ENCODE data around the gene KIF22.
"Not testable (repeated sequence)": the region's sequence is repeated elsewhere in the genome, so short reads cannot be mapped to it uniquely, and the experiment has no call there.

KIF22 gene

DNA sequence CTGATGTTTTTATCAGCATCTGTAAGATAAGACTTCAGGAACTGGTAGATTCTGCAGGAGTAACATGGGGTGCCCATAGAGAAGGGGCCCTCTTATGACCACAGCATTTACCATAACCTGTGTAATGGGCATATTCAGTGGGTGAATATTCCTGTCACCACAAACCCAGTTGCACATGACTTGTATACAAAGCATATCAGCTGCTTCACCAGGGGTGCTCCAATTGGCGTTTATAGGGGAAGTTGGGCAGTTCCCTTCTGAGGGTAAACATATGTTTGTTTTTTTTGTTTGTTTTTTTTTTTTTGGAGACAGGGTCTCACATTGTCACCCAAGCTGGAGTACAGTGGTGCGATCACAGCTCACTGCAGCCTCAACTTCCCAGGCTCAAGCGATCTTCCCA lies 24.0 kb upstream of the KIF22 start:
- no peak for DNase-seq (ENCODE audit: low read depth in 2 of 2)

GRCh38 chr16:29767062-29767461 lies 23.5 kb upstream of the KIF22 start:
- DNase-seq (ENCODE audit: low read depth in 2 of 2) = no peak

DNA sequence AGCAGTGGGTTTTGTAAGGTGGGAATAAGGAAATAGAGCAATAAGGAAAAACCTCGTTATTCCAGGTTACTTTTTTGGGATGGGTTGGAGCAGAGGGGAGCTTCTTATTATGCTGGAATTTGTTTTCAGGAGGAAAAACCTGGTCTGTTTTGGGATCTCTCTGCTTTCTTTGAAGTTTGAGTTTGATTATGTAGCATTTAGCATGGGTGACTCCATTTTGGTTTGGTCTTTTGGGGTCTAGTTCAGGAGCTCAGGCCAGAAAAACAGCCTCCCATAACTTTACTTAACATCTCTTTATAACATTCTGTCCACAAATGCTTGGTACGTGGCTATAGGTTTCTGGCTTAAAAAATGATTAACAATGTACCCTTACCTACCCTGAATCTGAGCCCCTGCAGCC lies 21.0 kb upstream of the KIF22 start:
- no peak for DNase-seq (ENCODE audit: low read depth in 2 of 2)

DNA sequence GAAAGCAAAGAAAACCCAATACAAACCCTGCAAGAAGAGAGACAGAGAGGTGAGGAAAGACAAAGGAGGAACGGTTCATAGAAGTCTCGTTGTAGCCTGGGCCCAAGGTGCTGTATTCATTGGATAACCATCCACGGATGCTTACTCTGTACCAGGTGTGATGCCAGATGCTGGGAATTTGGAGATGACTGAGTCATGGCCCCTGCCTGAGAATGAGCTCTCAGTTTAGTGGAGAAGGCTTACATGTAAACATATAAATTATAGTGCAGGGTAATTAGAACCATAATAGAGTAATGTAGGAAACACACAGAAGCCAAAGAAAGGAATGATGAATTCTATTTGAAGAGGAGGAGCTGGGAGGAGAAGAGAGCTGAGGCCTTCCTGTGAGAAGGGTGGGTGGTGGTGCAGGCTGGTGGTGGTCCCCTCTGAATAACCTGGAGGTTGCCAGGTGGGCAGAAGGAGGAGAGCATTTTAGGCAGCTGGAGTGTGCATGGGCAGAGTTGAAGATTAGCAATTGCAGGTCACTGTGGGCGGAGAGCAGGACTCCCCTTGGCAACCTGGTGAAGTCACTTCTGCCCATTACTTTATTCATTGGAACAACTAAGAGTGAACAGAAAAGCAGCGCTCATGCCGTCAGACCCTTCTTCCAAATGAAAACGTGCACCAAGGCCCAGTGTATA lies 20.2 kb upstream of the KIF22 start:
- no peak for DNase-seq (ENCODE audit: low read depth in 2 of 2)

- not testable (repeated sequence) for DNase-seq (ENCODE audit: low read depth in 2 of 2)
Measured at GRCh38 chr16:29772330-29772729, 18.2 kb upstream of the KIF22 start.

DNA sequence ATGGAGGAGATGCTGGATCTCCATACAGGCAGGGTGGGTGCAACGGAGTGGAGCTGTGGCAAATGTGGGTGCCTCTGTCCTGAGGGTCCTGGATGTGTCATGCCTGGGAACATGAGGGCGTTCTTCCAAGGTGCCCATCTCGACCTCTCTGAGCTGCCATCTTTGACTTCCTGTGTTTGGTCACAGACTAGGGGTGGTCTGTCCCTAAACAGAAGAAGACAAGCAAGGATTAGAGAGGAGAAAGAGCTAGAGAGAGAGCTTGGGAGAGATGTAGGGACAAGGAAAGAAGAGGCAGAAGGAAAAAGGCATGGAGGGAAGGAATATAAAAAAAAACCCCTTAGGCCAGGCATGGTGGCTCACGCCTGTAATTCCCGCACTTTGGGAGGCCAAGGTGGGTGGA lies 15.8 kb upstream of the KIF22 start:
- DNase-seq (ENCODE audit: low read depth in 2 of 2) = no peak

- no peak for DNase-seq (ENCODE audit: low read depth in 2 of 2)
Measured at GRCh38 chr16:29775742-29776408, 14.7 kb upstream of the KIF22 start.

DNA sequence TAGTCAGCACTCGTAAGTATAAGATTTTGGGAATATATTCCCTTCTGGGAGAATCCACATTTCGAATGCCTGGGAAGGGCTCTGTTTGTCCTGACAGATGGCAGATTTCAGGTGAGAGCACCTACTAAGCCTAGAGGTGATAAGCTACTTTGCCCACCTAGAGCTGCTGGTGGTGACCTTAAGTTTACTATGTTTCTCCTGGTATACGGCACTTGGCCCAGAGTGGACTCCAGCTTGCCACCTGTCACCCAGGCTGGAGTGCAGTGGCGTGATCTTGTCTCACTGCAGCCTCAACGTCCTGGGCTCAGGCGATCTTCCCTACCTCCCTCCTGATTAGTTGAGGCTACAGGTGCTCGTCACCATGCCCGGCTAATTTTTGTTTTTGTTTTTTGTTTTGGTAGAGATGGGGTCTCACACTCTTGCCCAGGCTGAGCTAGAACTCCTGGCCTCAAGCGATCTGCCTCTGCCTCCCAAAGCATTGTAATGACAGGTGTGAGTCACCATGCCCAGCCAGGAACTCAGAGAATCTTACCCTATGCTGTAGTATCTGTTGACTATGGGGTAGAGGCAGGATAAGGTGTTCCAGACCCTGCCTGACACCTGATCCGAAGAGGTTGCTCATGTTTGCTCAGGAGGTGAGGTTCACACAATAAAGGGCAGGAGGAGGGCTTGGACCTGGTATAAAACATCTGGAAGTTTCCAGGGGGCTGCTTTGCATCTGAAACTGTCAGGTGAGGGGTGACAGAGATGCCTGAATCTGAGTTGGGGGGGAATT lies 12.8 kb upstream of the KIF22 start, which contains the start of gene ZG16:
Gene ZG16, plus strand, starts transcription at position 681 of the 775 bp plus-strand sequence. CDS start 1,011 bp downstream, outside the sequence.
- DNase-seq (ENCODE audit: low read depth in 2 of 2) = no peak

DNA sequence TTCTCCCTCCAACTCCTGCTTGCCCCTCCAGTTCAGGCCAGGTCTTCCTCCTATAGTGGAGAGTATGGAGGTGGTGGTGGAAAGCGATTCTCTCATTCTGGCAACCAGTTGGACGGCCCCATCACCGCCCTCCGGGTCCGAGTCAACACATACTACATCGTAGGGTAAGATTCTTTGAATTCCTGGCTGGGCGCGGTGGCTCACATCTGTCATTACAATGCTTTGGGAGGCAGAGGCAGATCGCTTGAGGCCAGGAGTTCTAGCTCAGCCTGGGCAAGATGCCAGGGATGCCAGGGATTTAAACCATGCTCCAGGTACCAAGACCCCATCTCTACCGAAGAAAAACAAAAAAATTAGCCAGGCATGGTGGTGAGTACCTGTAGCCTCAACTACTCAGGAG lies 11.1 kb upstream of the KIF22 start:
- DNase-seq (ENCODE audit: low read depth in 2 of 2) = no peak

GRCh38 chr16:29783094-29783953 lies 7.2 kb upstream of the KIF22 start:
- DNase-seq (ENCODE audit: low read depth in 2 of 2) = not testable (repeated sequence)

- DNase-seq (ENCODE audit: low read depth in 2 of 2) = no peak
Measured at GRCh38 chr16:29784157-29784556, 6.4 kb upstream of the KIF22 start.

DNA sequence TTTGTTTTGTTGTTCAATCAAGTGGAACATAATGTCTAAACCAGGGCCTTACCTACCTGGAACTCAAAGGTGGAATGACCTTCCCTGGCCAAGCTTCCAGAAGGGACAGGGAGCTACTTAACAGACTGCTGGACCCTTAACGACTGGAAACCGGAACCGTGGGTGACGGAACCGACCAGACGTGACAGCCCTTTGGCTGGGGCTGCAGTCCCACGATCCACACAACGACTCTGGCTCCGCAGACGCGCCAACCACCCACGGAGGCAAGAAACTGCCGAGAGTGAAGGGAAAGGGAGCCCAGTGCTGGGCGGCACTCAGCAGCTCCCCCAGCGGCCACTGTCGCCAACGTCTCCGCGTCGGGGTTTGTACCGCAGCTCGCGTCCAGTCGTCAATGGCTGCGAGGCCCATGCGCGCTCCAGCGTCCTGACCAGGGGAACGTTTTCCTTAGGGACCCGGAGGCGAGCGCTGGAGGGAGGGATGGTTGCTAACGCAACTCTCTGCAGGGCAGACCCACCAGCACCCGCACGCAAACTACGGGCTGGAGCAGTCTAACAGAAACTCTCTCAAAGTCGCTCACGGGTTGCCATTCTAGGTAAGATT lies 5.5 kb upstream of the KIF22 start:
- DNase-seq (ENCODE audit: low read depth in 2 of 2) = peak; percentile 49 to 59

GRCh38 chr16:29787155-29787554 lies 3.4 kb upstream of the KIF22 start:
- DNase-seq (ENCODE audit: low read depth in 2 of 2) = not testable (repeated sequence)

DNA sequence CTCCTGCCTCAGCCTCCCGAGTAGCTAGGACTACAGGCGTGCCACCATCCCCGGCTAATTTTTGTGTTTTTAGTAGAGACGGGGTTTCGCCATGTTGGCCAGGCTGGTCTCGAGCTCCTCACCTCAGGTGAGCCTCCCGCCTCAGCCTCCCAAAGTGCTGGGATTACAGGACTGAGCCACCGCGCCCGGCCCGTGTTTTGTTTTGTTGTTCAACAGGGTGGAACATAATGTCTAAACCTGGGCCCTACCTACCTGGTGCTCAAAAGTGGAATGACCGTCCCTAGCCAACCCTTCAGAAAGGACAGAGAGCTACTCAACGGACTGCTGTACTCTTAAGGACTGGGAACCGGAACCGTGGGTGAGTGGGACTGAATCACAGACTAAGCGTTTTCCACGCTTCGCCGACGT lies 772 bp upstream of the KIF22 start:
- no peak for DNase-seq (ENCODE audit: low read depth in 2 of 2)

- DNase-seq (ENCODE audit: low read depth in 2 of 2) = no peak
Measured at GRCh38 chr16:29790949-29791844, 646 bp downstream of the KIF22 start.

DNA sequence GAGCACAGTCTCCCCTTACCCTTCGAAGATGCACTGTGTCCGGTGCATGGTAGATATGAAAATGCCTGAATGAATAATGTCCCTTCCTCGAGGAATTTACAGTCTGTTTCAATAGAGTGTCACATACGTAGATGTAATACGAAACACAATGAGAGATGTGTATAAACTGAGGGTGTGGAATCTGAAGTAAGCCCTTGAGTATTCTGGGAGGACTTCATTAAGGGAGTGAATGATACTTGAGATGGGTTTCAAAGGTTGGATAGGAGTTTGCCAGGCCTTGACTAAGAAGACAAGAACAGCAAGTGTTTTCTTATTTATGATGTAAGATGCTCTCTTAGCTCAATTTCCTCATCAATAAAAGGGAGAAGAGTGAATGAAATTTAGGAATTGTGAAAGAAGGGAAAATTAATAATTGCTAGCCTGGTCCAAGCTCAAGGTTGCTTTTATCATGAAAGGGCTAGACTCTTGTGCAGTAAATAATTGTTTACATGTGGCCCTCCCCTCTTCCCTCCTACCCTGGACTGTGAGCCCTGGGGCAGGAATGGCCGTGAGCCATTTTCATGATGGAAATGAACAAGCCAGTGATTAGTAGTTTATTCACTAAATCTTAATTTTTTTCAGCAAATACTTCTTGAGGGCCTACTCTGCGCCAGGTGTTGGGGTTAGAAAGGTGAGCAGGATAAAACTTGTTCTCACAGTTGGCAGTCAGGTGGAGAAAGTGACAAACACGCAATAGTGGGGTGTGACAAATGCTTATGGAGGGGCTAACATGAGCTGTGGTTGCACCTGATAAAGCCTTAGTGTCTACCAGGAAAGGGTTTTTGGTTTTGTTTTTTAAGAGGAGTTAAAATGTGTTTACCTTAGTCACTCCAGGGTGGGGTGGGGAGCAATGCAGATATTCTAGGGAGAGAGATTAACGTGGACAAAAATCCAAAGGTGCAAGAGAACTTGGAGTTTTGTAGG lies 1.6 kb downstream of the KIF22 start:
- no peak for DNase-seq (ENCODE audit: low read depth in 2 of 2)

DNA sequence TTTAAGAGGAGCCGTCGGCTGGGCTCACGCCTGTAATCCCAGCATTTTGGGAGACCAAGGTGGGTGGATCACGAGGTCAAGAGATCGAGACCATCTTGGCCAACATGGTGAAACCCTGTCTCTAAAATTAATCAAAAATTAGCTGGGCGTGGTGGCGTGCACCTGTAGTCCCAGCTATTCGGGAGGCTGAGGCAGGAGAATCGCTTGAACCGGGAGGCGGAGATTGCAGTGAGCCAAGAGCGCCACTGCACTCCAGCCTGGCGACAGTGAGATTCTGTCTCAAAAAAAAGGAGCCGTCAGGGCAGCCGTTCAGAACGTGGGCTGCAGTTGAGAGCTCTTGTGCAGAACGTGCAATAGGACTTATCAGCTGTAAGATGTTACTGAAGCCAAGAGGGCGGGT lies 2.6 kb downstream of the KIF22 start:
- DNase-seq (ENCODE audit: low read depth in 2 of 2) = not testable (repeated sequence)

DNA sequence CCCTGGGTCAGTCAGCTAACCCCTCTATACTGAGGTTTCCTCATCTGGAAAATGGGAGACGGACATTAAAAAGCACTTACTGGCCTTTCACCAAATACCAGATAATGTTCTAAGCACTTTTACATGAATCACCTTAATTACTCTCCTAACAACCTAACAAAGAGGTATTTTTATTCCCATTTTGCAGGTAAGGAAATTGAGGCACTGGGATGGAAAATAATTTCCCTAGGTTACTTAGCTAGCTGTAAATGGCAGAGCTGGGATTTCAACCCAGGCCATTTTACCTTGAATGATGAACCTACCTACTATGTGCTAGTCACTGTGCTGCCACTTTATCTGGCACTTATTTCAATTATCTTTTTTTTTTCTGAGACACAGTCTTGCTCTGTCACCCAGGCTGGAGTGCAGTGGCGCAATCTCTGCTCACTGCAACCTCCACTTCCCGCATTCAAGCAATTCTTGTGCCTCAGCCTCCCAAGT lies 3.7 kb downstream of the KIF22 start:
- DNase-seq (ENCODE audit: low read depth in 2 of 2) = no peak

DNA sequence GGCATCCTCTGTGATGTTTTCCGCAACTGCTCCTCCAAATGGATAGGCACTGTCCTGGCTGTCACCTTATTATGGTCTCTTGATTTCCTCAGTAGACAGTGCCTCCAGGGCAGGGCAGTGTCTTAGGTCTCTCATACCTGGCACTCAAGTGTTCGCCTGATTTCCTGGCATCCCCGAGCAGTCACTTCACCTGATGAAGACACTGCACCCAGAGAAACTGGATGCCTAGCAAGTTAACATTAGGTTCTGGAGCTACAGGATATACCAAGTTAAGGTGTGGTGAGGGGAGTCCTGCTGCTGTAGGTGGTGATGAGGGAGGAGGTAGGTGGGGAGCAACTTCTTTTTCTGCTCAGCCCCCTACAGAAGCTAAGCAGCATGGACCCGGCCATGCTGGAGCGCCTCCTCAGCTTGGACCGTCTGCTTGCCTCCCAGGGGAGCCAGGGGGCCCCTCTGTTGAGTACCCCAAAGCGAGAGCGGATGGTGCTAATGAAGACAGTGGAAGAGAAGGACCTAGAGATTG lies 11.9 kb downstream of the KIF22 start:
- no peak for DNase-seq (ENCODE audit: low read depth in 2 of 2)

Measured in stimulated activated CD8-positive, alpha-beta memory T cell treated with anti-CD3 and anti-CD28 coated beads, Interleukin-2, amount 100 ng/mL, for 1 hour (primary cell).